HT1080 (cell line): ENCODE measurements around the gene TNIK. TPM values are rescaled to one million over a fixed set of nuclear protein-coding genes. Genes with fewer than 3 reads are reported as not detected.

Source experiments
- DNase-seq: peaks from one replicate; pipeline ENCODE4 v3.0.0-alpha.2; 2015; ENCODE audit warnings: low read depth
- small RNA-seq: library from RNA; depleted of rRNA; stranded (forward); fragments of <200 nt; gene quantifications from one replicate; pipeline ENCODE3, GENCODE V24; 2014
- total RNA-seq: library from RNA; depleted of rRNA; stranded (reverse); fragments of >200 nt; shearing (Covaris generic); gene quantifications from 2 replicates; pipeline ENCODE4 v1.2.3, GENCODE V29; 2014

Gene TNIK
- total RNA-seq, 1 experiment from 2014 or later: 16.1 TPM

DNA sequence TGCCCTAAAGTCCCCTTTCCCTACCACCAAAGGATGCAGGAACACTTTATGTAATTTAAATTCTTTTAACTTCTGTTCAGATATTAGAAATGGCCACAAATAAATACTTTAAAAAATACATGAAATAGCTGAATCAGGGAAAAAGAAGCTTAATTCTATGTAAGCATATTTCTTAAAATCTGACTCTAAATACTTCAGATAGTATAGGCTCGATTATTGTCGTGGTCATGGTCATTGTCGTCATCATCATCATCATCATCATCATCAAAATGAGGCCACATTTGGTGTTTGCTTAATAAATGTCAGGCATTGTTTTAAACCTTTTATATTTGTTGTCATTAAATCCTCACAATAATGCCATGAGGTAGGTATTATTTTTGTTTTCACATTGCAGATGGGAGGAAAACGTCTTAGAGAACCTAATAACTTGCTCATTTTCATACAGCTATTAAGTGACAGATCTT is 448.3 kb downstream of the TNIK start:
- no peak for DNase-seq

Small RNAs within 50 kb of the gene (small RNA-seq; reads per million reads assigned to genes)
- gene MIR569 (not detected), gene RF00019 (not detected), gene RNU6-348P (not detected)
